ENCODE results near the gene AP3B1. TPM values are rescaled to one million over a fixed set of nuclear protein-coding genes. Genes with fewer than 3 reads are reported as not detected.
"Not testable (repeated sequence)": the region's sequence is repeated elsewhere in the genome, so short reads cannot be mapped to it uniquely, and the experiment has no call there.

The AP3B1 gene
- polyA plus RNA-seq, 3 donors = 14.6 to 19.3 (median 17.1) TPM

DNA sequence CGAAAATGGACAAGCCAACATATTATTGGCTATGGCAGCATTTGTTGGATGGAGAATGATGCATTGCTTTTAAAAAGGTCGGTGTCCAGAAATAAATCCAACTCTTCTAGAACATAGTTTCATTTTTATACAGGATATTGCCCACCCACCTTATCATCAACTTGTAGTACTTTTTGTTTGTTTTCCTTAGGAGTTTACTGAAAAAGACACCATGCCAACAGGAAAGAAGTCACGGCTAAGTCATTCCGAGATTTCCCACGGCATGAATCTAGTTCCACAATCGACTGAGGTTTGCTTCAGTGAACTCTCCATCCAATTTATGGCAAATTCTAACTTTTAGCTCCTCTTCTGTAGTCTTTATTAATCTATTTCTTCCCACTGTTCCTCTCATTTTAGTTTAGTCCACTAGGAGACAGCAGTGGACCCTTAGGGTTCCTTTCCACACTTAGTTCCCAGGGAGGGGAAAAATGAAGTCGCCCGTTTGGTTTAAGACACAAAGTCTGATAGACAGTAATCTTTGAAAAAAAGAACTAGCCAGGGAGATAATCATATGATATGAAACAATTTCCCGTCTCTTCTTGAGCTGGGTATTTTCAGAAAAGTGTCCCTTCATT, 237.5 kb downstream of the AP3B1 start:
- H3K27ac ChIP-seq (ENCODE audit: low read depth, low read length) = no peak overlapping the region
- 79 to 87% (median 81%) methylated on average over 9 of the region's 9 CpGs for WGBS, 3 donors

DNA sequence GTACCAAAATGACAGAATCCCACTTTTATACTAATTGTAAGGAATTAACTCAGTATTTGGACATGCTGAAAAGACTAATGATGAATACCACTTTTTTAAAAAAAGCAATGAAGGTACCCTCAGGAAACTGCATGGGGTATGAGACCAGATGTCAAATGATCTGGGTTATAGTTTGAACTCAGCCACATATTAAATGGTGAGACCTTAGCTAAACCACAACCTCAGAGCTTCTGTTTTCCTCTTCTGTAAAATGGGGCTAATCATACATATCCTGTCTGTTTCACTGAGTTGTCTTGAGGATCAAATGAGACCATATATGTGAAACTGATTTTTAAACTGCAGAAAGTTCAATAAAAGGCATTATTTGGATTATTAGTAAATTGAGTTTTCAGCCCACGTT, 238.4 kb downstream of the AP3B1 start:
- H3K27ac ChIP-seq (ENCODE audit: low read depth, low read length) = no peak overlapping the region
- WGBS, 3 donors = 88 to 90% (median 89%) methylated on average over 1 of the region's 1 CpG

DNA sequence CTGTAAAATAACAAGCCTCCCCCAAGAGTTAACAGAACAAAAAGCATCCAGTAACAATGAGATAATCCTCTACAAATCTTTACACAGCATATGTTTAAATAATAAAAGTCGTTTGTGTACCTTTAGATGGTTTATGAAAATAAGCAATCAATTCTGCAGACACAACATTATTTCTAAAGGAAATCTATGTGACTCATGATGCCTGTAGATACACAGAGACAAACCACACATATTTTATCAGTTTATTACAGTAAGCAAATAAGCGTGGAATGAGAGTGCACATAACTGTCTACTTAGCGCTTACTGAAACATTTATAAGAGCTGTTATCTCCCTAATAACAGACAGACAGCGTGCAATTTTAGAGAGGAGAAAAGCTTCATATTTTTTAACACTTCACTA, 243.6 kb downstream of the AP3B1 start:
- H3K27ac ChIP-seq (ENCODE audit: low read depth, low read length) = no peak overlapping the region
- WGBS, 3 donors = 74 to 86% (median 81%) methylated on average over 4 of the region's 4 CpGs

DNA sequence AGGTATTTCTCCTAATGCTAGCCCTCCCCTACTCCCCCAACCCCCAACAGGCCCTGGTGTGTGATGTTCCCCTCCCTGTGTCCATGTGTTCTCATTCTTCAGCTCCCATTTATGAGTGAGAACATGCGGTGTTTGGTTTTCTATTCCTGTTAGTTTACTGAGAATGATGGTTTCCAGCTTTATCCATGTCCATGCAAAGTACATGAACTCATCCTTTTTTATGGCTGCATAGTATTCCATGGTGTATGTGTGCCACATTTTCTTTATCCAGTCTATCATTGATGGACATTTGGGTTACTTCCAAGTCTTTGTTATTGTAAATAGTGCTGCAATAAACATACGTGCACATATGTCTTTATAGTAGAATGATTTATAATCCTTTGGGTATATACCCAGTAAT, 247.7 kb downstream of the AP3B1 start:
- WGBS, 3 donors = 93 to 99% (median 95%) methylated on average over 2 of the region's 2 CpGs

DNA sequence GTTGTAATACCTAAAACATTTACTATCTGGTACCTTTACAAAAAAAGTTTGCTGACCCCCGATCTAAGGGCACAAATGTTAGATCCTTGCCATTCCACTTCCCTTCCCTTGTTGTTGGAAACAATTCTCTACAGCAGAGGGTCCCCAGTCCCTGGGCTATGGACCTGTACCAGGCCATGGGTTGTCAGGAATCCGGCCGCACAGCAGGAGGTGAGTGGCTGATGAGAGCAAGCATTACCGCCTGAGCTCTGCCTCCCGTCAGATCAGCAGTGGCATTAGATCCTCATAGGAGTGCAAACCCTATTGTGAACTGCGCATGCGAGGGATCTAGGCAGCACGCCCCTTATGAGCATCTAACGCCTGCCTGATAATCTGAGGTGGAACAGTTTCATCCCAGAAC, 248.5 kb downstream of the AP3B1 start:
- no peak overlapping the region for H3K27ac ChIP-seq (ENCODE audit: low read depth, low read length)
- WGBS, 3 donors = 94 to 98% (median 97%) methylated on average over 9 of the region's 9 CpGs

More for the DNA sequence above, 247.7 kb downstream of the AP3B1 start:
- H3K27ac ChIP-seq (ENCODE audit: low read depth, low read length) = not testable (repeated sequence)

DNA sequence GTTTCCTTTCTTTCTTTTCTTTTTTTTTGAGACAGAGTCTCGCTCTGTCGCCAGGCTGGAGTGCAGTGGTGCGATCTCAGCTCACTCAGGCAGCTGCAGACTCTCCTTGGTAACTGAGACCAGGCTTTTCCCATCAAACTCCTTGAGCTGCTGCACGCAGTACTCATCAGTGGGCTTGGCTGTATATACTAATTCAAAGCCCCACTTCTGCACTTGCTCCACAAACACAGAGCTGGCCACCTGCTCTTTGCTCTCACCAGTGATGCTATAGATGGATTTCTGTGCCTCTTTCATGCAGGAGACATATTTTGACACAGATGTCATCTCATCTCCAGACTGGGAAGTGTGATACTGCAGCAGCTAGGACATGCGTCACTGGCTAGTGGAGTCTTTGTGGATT, 252.7 kb downstream of the AP3B1 start:
- 92 to 94% (median 94%) methylated on average over 5 of the region's 5 CpGs for WGBS, 3 donors
- H3K27ac ChIP-seq (ENCODE audit: low read depth, low read length) = no peak overlapping the region

DNA sequence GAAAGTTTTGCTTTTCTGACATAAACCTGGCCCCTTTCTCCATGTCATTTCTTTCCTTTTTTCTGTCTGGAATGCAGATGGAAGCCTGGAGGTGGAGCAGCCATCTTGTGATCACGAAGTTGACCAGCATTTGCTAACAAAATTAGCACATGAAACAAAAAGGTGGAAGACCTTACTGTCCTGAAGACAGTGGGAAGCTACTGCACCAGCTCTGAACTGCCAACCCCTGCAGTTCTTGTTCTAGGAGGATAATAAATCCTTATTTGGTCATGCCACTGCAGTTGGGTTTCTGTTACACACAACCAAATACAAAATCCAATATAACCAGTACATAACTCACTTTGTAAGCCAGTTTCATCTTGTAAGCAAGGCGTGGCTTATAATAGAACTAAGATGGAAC, 269.0 kb downstream of the AP3B1 start:
- WGBS, 3 donors = 91 to 95% (median 91%) methylated on average over 2 of the region's 2 CpGs
- H3K27ac ChIP-seq (ENCODE audit: low read depth, low read length) = no peak overlapping the region

DNA sequence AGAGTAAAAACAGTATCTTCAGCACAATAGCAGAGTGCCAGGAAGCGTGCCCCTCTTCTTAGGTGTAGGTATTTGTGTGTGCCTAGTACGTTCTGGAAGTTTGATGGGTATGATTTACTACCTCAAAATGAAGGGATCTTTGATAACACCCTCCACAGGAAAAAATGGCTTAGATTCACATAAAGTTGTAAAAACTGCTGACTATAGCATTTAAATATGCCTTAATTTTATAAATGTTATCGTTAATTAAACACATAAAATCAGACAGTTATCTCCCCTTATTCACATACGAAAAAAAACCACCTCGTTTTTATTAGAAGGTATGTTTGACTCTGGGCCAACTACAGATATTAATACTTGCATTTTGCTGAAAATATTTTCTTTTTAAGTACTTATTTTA, 274.8 kb downstream of the AP3B1 start:
- H3K27ac ChIP-seq (ENCODE audit: low read depth, low read length) = no peak overlapping the region
- WGBS, 3 donors = 79 to 89% (median 87%) methylated on average over 5 of the region's 5 CpGs

DNA sequence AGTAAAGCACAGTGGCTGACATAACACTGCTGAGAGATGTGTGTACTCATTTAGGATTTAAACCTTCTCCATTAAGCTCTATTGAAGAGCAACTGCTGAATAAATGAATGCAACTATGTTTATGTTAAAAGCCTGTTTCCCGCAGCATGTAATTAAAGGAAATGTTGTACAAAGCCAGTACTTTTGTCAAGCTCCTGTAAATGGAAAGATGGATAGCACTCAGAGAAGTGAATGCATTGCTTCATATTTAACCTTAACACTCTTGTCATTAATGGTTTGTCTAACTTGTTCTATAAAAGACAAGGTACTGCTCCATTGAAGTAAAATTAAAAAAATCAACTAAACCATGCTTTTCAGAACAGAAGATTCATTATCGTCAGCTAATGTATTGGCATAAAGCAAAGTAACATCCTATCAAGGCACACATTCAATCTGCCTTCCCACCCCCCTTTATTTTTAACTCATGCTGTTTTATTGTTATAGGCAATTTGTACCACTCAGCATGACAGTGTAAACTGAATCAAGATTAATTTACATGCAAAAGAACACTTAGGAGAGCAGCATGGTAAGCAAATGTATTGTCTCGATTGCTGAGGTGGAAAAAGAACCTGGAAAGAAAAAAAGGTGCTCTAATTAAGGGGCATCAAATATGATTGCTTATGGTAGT, 277.5 kb downstream of the AP3B1 start:
- 88 to 98% (median 97%) methylated on average over 3 of the region's 3 CpGs for WGBS, 3 donors
- H3K27ac ChIP-seq (ENCODE audit: low read depth, low read length) = no peak overlapping the region

DNA sequence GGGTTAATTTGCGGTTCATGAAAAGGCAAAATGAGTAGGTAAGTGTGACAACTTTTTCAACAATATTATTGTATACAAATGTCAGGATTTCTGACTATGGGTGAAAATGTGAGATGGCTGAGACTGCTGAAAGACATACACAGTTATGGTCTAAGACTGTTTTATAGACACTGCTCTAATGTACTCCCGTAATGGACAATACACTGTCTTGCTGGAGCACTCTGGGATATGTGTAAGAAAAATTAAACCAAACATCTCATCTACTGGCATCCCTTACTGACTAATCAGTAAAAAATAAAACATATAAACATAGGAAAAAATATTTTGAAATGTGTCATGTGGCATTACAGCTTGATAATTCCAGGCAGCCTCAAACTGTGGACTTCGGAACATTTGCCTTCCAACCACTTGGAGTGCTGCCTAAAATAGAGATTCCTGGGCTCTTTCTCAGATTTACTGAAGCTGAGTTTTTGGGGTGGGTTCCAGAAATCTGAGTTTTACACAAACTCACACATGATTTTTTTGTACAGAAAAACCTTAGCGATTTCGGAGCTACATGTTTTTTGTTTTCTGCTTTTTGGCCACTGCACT, 284.5 kb downstream of the AP3B1 start:
- H3K27ac ChIP-seq (ENCODE audit: low read depth, low read length) = no peak overlapping the region

DNA sequence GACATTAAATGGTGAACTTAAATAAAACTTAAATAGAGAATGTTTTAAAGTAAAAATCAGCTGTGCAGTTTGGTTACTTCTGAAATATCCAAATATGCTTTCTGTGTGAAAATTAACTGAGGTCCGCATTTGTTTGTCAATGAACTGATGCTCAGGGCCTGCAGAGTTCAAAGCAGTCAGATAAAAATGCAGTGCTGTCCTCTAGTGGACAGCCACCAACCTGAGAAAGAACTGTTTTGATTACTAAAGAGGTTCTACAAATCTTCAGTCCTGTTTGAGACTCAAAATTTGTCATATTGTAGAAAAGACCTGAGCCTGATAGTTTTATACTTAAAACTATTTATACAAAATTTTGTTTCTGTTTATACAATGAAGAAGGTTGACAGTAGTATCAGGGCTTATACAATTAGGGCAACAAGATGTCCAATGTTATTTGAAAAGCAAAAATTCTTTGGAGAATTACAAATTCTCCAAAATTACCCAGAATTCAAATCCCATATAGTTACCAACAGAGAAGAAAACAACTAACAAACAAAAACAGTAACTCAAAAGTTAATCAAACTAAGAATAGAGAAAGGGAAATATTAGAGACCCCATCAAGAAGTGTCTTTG, 286.0 kb downstream of the AP3B1 start:
- 45 to 63% (median 47%) methylated on average over 1 of the region's 1 CpG for WGBS, 3 donors
- H3K27ac ChIP-seq (ENCODE audit: low read depth, low read length) = no peak overlapping the region

More for the DNA sequence above, 284.5 kb downstream of the AP3B1 start:
- 72 to 80% (median 78%) methylated on average over 5 of the region's 5 CpGs for WGBS, 3 donors

DNA sequence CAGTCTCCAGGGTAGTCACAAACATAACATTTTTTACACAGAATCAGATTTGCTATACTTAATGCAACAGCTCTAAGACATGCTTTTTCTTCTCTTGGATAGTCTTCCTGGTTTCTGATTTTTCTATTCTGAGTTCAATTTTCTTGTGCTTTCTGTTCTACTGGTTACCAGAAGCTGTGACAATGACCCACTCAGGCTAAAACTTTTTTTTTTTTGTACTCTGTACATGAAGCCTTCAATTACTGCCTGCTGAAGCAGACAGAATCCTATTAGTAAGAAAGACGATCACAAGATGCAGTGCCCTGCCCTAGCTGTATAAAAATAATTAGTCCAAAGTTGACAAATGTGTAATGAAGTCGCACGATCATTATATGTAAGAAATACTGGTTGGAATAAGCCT, 287.3 kb downstream of the AP3B1 start:
- H3K27ac ChIP-seq (ENCODE audit: low read depth, low read length) = no peak overlapping the region
- WGBS, 3 donors = 94 to 97% (median 96%) methylated on average over 3 of the region's 3 CpGs

DNA sequence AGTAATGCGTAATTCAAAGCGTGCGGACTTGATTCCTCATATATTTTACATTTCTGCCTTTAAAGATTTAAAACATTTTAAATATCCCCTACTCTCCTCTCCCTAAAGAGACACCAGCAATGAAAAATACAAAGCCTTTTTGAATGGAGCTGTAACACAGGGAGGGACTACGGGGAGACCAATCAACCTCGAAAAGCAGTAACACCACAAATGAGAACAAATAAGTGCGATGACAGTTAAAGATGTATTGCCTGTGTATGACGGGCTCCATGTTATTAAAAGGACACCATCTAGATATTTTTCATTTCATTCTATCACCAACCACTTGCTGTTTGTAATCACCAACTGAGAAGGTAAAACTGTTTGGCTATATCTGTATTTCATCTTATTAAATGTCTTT, 288.0 kb downstream of the AP3B1 start:
- WGBS, 3 donors = 97 to 99% (median 98%) methylated on average over 7 of the region's 7 CpGs

DNA sequence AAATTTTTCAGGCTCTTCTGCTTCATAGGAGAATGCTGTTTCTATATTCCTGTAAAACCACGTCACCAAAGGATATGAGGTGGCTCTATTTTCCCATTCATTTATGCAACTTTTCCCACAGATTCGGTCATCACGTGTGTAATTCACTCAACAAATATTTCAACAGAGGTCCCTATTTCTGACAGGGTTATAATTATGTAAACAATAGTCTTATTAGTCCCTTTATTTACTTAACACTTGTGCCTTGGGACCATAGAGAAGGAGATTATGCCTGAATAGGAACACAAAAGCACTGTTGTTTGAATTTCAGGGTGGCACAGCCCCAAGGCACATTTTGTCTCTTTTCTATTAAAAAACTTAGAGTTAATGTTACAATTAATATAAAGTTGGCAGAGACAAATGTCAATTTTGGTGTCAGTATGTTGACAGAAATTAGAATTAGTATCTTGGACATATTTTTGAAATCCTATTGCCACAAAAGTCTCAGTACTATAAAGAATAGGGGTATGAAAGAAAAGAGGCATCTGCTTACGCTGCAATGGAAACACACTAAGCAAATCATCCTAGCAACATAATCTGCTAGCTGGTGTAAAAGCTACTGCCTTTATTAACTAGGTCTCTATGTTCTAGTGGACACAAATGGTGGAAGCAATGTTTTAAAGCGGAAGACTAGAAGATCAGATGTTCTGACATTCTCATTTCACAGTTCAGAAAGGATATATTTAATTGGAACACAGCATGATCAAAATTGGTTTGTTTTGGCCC, 289.3 kb downstream of the AP3B1 start:
- no peak overlapping the region for H3K27ac ChIP-seq (ENCODE audit: low read depth, low read length)
- 64 to 78% (median 76%) methylated on average over 5 of the region's 5 CpGs for WGBS, 3 donors

More for the DNA sequence above, 288.0 kb downstream of the AP3B1 start:
- no peak overlapping the region for H3K27ac ChIP-seq (ENCODE audit: low read depth, low read length)

DNA sequence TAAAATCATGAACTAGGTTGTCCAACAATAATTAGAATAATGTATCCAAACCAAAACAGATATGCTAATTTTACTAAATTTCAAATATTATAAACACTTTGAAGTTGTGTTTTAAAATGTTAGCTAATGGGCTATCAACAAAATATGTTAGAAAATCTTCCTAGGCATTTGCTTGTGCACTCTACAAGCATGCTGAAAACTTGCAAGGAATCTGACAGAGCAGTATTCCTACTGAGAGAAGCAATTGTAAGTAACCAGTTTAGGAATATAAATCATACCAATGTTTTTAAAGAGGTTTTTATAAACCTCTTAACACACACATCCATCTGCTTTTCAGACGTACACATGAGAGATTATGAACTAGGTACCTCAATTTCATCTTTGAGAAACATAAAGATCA, 289.9 kb downstream of the AP3B1 start:
- 74 to 92% (median 84%) methylated on average over 1 of the region's 1 CpG for WGBS, 3 donors

DNA sequence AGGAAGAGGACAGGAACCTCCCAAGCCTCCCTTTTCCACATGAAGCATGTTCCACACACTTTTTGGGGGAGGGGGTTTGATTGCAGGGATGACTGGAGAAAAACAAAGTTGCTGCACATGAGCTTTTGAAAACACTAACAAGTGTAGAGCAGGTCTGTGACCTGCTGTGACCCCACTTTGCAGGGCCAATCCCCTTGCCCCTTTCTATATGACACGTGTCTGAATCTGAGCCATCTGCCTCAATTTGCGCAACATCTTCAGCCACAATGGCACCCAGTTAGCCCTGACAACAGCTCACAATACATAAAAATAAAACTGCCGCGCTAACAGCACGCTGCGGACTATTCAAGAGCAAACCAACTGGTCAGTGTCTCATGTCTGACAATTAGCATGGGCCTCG, 290.6 kb downstream of the AP3B1 start:
- no peak overlapping the region for H3K27ac ChIP-seq (ENCODE audit: low read depth, low read length)
- 92 to 96% (median 96%) methylated on average over 7 of the region's 7 CpGs for WGBS, 3 donors

More for the DNA sequence above, 289.9 kb downstream of the AP3B1 start:
- no peak overlapping the region for H3K27ac ChIP-seq (ENCODE audit: low read depth, low read length)

DNA sequence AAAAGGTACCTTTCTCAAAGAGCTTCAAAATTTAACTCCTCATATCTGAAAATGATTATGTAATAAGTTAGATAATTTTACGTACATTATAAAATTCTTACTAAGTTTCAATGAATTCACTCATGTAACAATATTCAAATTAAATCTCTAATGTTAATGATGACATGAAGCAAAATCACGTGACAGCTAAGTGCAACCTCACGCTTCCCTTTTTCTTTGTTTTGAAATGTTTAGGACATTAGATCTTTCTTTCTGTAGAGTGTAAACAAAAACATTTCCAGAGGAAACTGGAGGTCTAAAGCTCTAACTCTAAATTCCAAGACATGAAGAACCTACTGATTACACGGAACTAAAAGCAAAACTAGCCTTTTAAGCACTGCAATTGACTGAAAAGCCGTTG, 291.0 kb downstream of the AP3B1 start:
- H3K27ac ChIP-seq (ENCODE audit: low read depth, low read length) = no peak overlapping the region
- WGBS, 3 donors = 83 to 92% (median 87%) methylated on average over 5 of the region's 5 CpGs

DNA sequence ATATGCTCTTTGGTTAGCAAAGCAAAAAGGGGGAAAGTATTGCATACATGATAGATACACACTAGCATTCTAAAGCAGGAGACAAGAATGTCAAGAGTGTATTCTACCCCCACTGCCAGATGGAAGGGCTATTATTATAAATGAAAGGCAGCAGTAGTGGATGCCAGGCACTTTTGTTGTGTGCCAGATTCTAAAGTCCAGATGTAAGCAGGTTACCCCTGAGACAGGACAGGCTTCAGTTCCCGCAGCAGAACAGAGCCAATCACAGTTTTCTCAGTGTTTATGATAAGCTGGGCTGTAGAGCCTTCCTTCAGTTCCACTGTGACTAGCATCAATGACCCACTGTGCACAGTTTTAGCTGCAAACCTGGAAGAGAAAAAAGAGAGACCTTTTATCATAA, 291.8 kb downstream of the AP3B1 start:
- WGBS, 3 donors = 68 to 94% (median 90%) methylated on average over 1 of the region's 1 CpG
- no peak overlapping the region for H3K27ac ChIP-seq (ENCODE audit: low read depth, low read length)

DNA sequence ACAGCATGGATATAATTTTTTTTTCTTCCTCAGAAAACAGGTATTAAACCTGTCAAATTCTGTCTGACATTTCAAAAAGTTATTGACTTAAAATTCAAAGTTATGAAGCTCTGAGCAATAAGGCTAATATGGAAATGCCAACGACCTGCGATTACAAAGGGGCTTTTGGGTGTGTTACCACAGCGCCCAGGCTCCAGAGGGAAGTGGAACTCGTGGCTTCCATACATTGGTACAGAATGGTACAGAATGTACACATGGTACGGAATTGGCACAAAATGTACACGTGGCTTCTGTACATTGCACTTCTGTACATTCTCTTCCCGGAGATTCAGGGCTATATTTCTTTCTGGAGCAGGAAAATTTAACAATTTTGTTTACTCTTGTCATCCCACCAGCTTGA, 293.3 kb downstream of the AP3B1 start:
- WGBS, 3 donors = 81 to 90% (median 85%) methylated on average over 7 of the region's 7 CpGs

More for the DNA sequence above, 293.3 kb downstream of the AP3B1 start:
- H3K27ac ChIP-seq (ENCODE audit: low read depth, low read length) = no peak overlapping the region

Measured in adipose tissue (tissue), 3 donors.